HepG2 (cell line): ENCODE results near the gene VTN. TPM values are rescaled to one million over a fixed set of nuclear protein-coding genes. Genes with fewer than 3 reads are reported as not detected.

ENCODE experiments used
- MTA1 ChIP-seq: sonication (generic); formaldehyde crosslinking; IDR thresholded peaks from 2 replicates; pipeline ENCODE4 v1.4.0; 2020; ENCODE audit warnings: missing genetic modification reagents, mild to moderate bottlenecking, borderline replicate concordance
- PRDM15 ChIP-seq: sonication (generic); formaldehyde crosslinking; IDR thresholded peaks from 2 replicates; pipeline ENCODE4 v1.4.0; 2020; ENCODE audit warnings: missing genetic modification reagents
- SP140L ChIP-seq: sonication (generic); formaldehyde crosslinking; IDR thresholded peaks from 2 replicates; pipeline ENCODE4 v1.4.0; 2020; ENCODE audit warnings: missing genetic modification reagents, borderline replicate concordance
- ZNF550 ChIP-seq: sonication (generic); formaldehyde crosslinking; IDR thresholded peaks from 2 replicates; pipeline ENCODE4 v1.4.0; 2020; ENCODE audit warnings: mild to moderate bottlenecking, missing genetic modification reagents, borderline replicate concordance
- ZNF709 ChIP-seq: sonication (generic); formaldehyde crosslinking; IDR thresholded peaks from 2 replicates; pipeline ENCODE4 v1.5.0; 2020; ENCODE audit warnings: mild to moderate bottlenecking, missing genetic modification reagents
- polyA plus RNA-seq, 8 experiments: library from polyadenylated mRNA; depleted of rRNA in 3 of 8; stranded (reverse) in 7 of 8; unstranded in 1 of 8; fragments of >200 nt; fragmentation: Illumina TruSeq in 4 of 8; extraction: Trizol in 4 of 8; gene quantifications; 2 replicates each; pipeline versions ENCODE4 v1.2.1 to v1.2.3, GENCODE V29; 2011 to 2016; ENCODE audit warnings: low read depth in 4 of 8, missing spikeins in 1 of 8, mixed read lengths in 1 of 8; ENCODE audit not compliant: insufficient read depth in 1 of 8
- total RNA-seq, 5 experiments: library from RNA; depleted of rRNA; stranded (reverse); fragments of >200 nt; fragmentation: Illumina TruSeq; extraction: Trizol; gene quantifications; 2 replicates each; pipeline ENCODE4 v1.2.3, GENCODE V29; 2016; ENCODE audit warnings: low read depth in 1 of 5
- TF ChIP-seq, protein P1 (sequence below): sonication (generic); formaldehyde crosslinking; IDR thresholded peaks from 2 replicates; pipeline ENCODE4 v1.5.1; 2020; ENCODE audit warnings: missing genetic modification reagents, mild to moderate bottlenecking, borderline replicate concordance
- TF ChIP-seq, protein P2 (sequence below): sonication (generic); formaldehyde crosslinking; IDR thresholded peaks from 2 replicates; pipeline ENCODE4 v1.4.0; 2020; ENCODE audit warnings: missing genetic modification reagents, borderline replicate concordance

Gene VTN
- total and polyA plus RNA-seq, 2 of the 13 experiments (the other 11 are each of a cell fraction or from before 2014, with no cell fraction given) = 108 to 131 TPM

GRCh38 chr17:28416703-28417311 is 46.7 kb upstream of the VTN start (continued):
- TF ChIP-seq MTA1 (no peak), ZNF709 (CRISPR knock-in tag) (peak; percentile 14; the same call in 1 of the 2 replicates), PRDM15 (CRISPR knock-in tag) (no peak), ZNF550 (CRISPR knock-in tag) (no peak), SP140L (CRISPR knock-in tag) (no peak)
- TF ChIP-seq, protein P1, sequence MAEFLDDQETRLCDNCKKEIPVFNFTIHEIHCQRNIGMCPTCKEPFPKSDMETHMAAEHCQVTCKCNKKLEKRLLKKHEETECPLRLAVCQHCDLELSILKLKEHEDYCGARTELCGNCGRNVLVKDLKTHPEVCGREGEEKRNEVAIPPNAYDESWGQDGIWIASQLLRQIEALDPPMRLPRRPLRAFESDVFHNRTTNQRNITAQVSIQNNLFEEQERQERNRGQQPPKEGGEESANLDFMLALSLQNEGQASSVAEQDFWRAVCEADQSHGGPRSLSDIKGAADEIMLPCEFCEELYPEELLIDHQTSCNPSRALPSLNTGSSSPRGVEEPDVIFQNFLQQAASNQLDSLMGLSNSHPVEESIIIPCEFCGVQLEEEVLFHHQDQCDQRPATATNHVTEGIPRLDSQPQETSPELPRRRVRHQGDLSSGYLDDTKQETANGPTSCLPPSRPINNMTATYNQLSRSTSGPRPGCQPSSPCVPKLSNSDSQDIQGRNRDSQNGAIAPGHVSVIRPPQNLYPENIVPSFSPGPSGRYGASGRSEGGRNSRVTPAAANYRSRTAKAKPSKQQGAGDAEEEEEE = 0 out of 2 replicates have a peak, but pooled peaks have one; percentile 39
- TF ChIP-seq, protein P2, sequence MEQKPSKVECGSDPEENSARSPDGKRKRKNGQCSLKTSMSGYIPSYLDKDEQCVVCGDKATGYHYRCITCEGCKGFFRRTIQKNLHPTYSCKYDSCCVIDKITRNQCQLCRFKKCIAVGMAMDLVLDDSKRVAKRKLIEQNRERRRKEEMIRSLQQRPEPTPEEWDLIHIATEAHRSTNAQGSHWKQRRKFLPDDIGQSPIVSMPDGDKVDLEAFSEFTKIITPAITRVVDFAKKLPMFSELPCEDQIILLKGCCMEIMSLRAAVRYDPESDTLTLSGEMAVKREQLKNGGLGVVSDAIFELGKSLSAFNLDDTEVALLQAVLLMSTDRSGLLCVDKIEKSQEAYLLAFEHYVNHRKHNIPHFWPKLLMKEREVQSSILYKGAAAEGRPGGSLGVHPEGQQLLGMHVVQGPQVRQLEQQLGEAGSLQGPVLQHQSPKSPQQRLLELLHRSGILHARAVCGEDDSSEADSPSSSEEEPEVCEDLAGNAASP (CRISPR knock-in tag) = peak; percentile 72
- TF ChIP-seq, all 625 proteins: peak for 113
